Fibroblast of lung (primary cell): ENCODE results near the gene KASH5.

ENCODE experiments used
- CTCF ChIP-seq, 2 donors: IDR thresholded peaks in 1 of 2; conservative IDR thresholded peaks in 1 of 2; 1 replicate in 1 of 2; 2 replicates in 1 of 2; pipeline ENCODE4 v1.5.1; 2011 to 2012; ENCODE audit warnings: low read length in 2 of 2, control low read depth in 1 of 2, inconsistent platforms in 1 of 2, low read depth in 1 of 2, mild to moderate bottlenecking in 1 of 2
- EZH2 ChIP-seq: IDR thresholded peaks from 2 replicates; pipeline ENCODE4 v1.5.1; 2012; ENCODE audit warnings: low read length, control low read depth, mild to moderate bottlenecking; ENCODE audit errors: missing control alignments

GRCh38 chr19:49431330-49431749 lies 43.3 kb downstream of the KASH5 start:
- TF ChIP-seq CTCF (conservative IDR thresholded peaks at IDR 0.05 in 1 of 2, IDR thresholded peaks at IDR 0.05 in 1 of 2; ENCODE audit: low read depth in 1 of 2, low read length in 2 of 2) (no peak), EZH2 (no peak)
